HepG2 (cell line): ENCODE data around the gene FGD2.

Experiments
- CEBPZ ChIP-seq: IDR thresholded peaks from 2 replicates; pipeline ENCODE4 v1.6.1; 2012; ENCODE audit warnings: low read length, improper control_type of control experiment
- PHF8 ChIP-seq: sonication (generic); formaldehyde crosslinking; IDR thresholded peaks from 2 replicates; pipeline ENCODE4 v1.5.0; 2020; ENCODE audit warnings: missing genetic modification reagents
- POLR2A ChIP-seq, 2 experiments: IDR thresholded peaks; 2 replicates each; pipeline ENCODE4 v1.6.1; 2011; ENCODE audit warnings: low read depth in 2 of 2, low read length in 2 of 2, mild to moderate bottlenecking in 1 of 2, moderate library complexity in 1 of 2; ENCODE audit not compliant: insufficient read depth in 1 of 2
- STAT6 ChIP-seq: sonication (generic); formaldehyde crosslinking; IDR thresholded peaks from 2 replicates; pipeline ENCODE4 v1.4.0; 2020; ENCODE audit warnings: missing genetic modification reagents, mild to moderate bottlenecking, borderline replicate concordance
- ZBTB21 ChIP-seq: sonication (generic); formaldehyde crosslinking; IDR thresholded peaks from 2 replicates; pipeline ENCODE4 v1.4.0; 2020; ENCODE audit warnings: missing genetic modification reagents
- ZMAT3 ChIP-seq: sonication (generic); formaldehyde crosslinking; conservative IDR thresholded peaks from 2 replicates; pipeline ENCODE4 v1.7.0; 2021; ENCODE audit warnings: missing genetic modification reagents

- TF ChIP-seq CEBPZ (no peak), ZBTB21 (no peak), ZMAT3 (CRISPR knock-in tag) (no peak), PHF8 (CRISPR knock-in tag) (no peak), STAT6 (CRISPR knock-in tag) (no peak), POLR2A (IDR thresholded peaks at IDR 0.05; ENCODE audit: insufficient read depth in 1 of 2, low read depth in 2 of 2, low read length in 2 of 2) (no peak)
Observed at GRCh38 chr6:36971921-36972673, 33.4 kb upstream of the FGD2 start.
